Fibroblast of lung (primary cell): Measurements from ENCODE around the gene GPC5. TPM values are rescaled to one million over a fixed set of nuclear protein-coding genes. Genes with fewer than 3 reads are reported as not detected.
"Not testable (repeated sequence)": the region's sequence is repeated elsewhere in the genome, so short reads cannot be mapped to it uniquely, and the experiment has no call there.

Experiments used
- DNase-seq, 2 donors: peaks; one replicate each; pipeline versions ENCODE4 v3.0.0 to v3.0.0-alpha.2; 2010; ENCODE audit warnings: low read depth in 2 of 2
- H2AFZ ChIP-seq: 2 replicates; pipeline ENCODE4 v1.5.1; 2012; ENCODE audit warnings: low read length, control low read depth, inconsistent platforms
- H3K27ac ChIP-seq: 2 replicates; pipeline ENCODE4 v1.5.1; 2011; ENCODE audit warnings: low read length, control low read depth; ENCODE audit not compliant: insufficient read depth
- H3K27me3 ChIP-seq: 2 replicates; pipeline ENCODE4 v1.5.1; 2011; ENCODE audit warnings: mild to moderate bottlenecking, low read length; ENCODE audit not compliant: control insufficient read depth, insufficient read depth
- H3K36me3 ChIP-seq: 2 replicates; pipeline ENCODE4 v1.5.1; 2011; ENCODE audit warnings: low read length; ENCODE audit not compliant: control insufficient read depth, insufficient read depth
- H3K4me1 ChIP-seq: 2 replicates; pipeline ENCODE4 v1.5.1; 2011; ENCODE audit warnings: low read length; ENCODE audit not compliant: control insufficient read depth, insufficient read depth; ENCODE audit errors: extremely low read depth
- H3K4me2 ChIP-seq: 2 replicates; pipeline ENCODE4 v1.5.1; 2011; ENCODE audit warnings: low read length, control low read depth; ENCODE audit not compliant: insufficient read depth; ENCODE audit errors: extremely low read depth
- H3K4me3 ChIP-seq, 4 experiments: fragments of 200-600 bp in 1 of 4; sonication (generic) in 1 of 4; replicated peaks in 1 of 4; 2 replicates each; pipeline ENCODE4 v1.5.1; 2011 to 2016; ENCODE audit warnings: low read length in 4 of 4, low read depth in 3 of 4, mild to moderate bottlenecking in 3 of 4, control low read depth in 2 of 4, inconsistent platforms in 1 of 4, mixed read lengths in 1 of 4; ENCODE audit not compliant: insufficient read depth in 1 of 4; ENCODE audit errors: control extremely low read depth in 1 of 4
- H3K79me2 ChIP-seq: 2 replicates; pipeline ENCODE4 v1.5.1; 2012; ENCODE audit warnings: mild to moderate bottlenecking, low read length, inconsistent platforms; ENCODE audit not compliant: control insufficient read depth, insufficient read depth
- H3K9ac ChIP-seq: 2 replicates; pipeline ENCODE4 v1.5.1; 2011; ENCODE audit warnings: mild to moderate bottlenecking, low read length, control low read depth; ENCODE audit not compliant: insufficient read depth
- H3K9me3 ChIP-seq: 2 replicates; pipeline ENCODE4 v1.5.1; 2012; ENCODE audit warnings: low read depth, low read length; ENCODE audit not compliant: control insufficient read depth, insufficient read depth
- H4K20me1 ChIP-seq: 2 replicates; pipeline ENCODE4 v1.5.1; 2011; ENCODE audit warnings: low read length; ENCODE audit not compliant: control insufficient read depth, insufficient read depth; ENCODE audit errors: extremely low read depth
- EZH2 ChIP-seq: IDR thresholded peaks from 2 replicates; pipeline ENCODE4 v1.5.1; 2012; ENCODE audit warnings: low read length, control low read depth, mild to moderate bottlenecking; ENCODE audit errors: missing control alignments
- polyA plus RNA-seq, 2 donors: library from polyadenylated mRNA; depleted of rRNA in 1 of 2; stranded (reverse) in 1 of 2; unstranded in 1 of 2; fragments of >200 nt; gene quantifications; 2 replicates each; pipeline ENCODE4 v1.2.1, GENCODE V29; 2011 to 2012; ENCODE audit warnings: missing spikeins in 1 of 2
- total RNA-seq: library from RNA; depleted of rRNA; stranded (reverse); fragments of >200 nt; gene quantifications from 2 replicates; pipeline ENCODE4 v1.2.1, GENCODE V29; 2014
- TF ChIP-seq, protein P1 (sequence below), 2 donors: IDR thresholded peaks in 1 of 2; conservative IDR thresholded peaks in 1 of 2; 1 replicate in 1 of 2; 2 replicates in 1 of 2; pipeline ENCODE4 v1.5.1; 2011 to 2012; ENCODE audit warnings: low read length in 2 of 2, control low read depth in 1 of 2, inconsistent platforms in 1 of 2, low read depth in 1 of 2, mild to moderate bottlenecking in 1 of 2

GPC5 gene
- total and polyA plus RNA-seq, 2 donors (not counting 1 experiment from before 2014, with no cell fraction given), result 0.17 TPM; not detected in 1

DNA sequence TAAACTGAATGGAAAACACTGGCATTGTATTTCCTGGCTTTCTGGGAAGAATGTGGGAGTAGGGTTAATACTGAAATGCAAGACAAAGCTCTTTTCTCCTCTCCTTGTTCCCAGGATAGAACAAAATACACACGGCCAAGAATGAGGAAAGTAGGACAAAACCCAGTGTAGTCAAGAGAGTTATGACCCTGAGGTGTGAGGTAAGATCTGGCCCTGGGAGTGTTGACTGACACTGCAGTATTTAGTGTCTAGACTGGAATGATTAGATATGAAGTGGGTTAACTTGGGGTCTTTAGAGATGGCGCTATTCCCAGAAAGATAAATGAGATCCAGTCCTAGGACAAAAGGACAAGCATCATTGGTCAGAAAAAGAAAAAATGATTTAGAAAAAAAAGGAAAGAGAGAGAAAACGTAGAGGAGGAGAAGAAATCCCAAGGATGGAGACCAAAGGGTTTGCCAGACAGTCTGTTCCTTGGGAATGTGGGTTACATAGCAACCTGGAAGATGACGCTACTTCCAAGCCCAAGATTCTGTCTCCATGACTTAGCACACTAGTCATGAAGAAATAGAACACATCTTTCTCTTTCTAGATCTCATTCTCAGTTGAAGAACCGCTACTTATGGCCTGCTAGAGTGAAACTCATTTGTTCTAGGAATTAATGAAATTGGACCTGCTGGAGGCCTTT lies 1284.6 kb downstream of the GPC5 start:
- Histone ChIP-seq H3K9me3 (no peaks in the 10 kb centered on the region), H3K9ac (no peak overlapping the region), H3K4me2 (no peak overlapping the region), H3K79me2 (no peaks in the 10 kb centered on the region), H3K27me3 (no peaks in the 10 kb centered on the region), H3K4me1 (no peaks in the 10 kb centered on the region), H3K36me3 (no peaks in the 10 kb centered on the region), H4K20me1 (no peaks in the 10 kb centered on the region), H2AFZ (no peak overlapping the region), H3K4me3 (no peak overlapping the region), H3K27ac (no peak overlapping the region)
- DNase-seq, result no peak
- TF ChIP-seq EZH2, result no peak
- TF ChIP-seq, protein P1, sequence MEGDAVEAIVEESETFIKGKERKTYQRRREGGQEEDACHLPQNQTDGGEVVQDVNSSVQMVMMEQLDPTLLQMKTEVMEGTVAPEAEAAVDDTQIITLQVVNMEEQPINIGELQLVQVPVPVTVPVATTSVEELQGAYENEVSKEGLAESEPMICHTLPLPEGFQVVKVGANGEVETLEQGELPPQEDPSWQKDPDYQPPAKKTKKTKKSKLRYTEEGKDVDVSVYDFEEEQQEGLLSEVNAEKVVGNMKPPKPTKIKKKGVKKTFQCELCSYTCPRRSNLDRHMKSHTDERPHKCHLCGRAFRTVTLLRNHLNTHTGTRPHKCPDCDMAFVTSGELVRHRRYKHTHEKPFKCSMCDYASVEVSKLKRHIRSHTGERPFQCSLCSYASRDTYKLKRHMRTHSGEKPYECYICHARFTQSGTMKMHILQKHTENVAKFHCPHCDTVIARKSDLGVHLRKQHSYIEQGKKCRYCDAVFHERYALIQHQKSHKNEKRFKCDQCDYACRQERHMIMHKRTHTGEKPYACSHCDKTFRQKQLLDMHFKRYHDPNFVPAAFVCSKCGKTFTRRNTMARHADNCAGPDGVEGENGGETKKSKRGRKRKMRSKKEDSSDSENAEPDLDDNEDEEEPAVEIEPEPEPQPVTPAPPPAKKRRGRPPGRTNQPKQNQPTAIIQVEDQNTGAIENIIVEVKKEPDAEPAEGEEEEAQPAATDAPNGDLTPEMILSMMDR (conservative IDR thresholded peaks at IDR 0.05 in 1 of 2, IDR thresholded peaks at IDR 0.05 in 1 of 2; ENCODE audit: low read depth in 1 of 2, low read length in 2 of 2), result no peak

DNA sequence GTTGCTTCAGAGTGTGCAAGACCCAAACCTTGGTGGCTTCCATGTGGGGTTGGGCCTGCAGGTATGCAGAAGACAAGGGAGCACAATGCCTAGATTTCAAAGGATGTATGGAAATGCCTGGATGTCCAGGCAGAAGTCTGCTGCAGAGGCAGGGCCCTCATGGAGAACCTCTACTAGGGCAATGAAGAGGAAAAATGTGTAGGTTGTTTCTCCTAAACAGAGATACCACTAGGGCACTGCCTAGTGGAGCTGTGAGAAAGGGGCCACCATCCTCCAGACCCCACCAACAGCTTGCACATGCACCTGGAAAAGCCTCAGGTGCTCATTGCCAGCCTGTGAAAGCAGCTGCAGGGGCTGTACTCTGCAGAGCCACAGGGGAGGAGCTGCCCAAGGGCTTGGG lies 1295.6 kb downstream of the GPC5 start:
- Histone ChIP-seq H3K9ac (no peak overlapping the region), H3K36me3 (no peaks in the 10 kb centered on the region), H3K4me3 (no peak overlapping the region), H3K4me2 (no peak overlapping the region), H3K4me1 (no peaks in the 10 kb centered on the region), H4K20me1 (no peaks in the 10 kb centered on the region), H3K9me3 (no peaks in the 10 kb centered on the region), H3K27ac (no peak overlapping the region), H2AFZ (no peak overlapping the region), H3K27me3 (no peaks in the 10 kb centered on the region), H3K79me2 (no peaks in the 10 kb centered on the region)
- TF ChIP-seq, protein P1 (conservative IDR thresholded peaks at IDR 0.05 in 1 of 2, IDR thresholded peaks at IDR 0.05 in 1 of 2; ENCODE audit: low read depth in 1 of 2, low read length in 2 of 2), result no peak
- no peak for TF ChIP-seq EZH2
- DNase-seq, result no peak

DNA sequence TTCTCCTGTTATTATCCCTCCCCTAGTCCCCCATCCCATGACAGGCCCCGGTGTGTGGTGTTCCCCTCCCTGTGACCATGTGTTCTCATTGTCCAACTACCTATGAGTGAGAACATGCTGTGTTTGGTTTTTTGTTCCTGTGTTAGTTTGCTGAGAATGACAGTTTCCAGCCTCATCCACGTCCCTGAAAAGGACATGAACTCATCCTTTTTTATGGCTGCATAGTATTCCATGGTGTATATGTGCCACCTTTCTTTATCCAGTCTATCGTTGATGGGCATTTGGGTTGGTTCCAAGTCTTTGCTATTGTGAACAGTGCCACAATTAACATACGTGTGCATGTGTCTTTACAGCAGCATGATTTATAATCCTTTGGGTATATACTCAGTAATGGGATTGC lies 1297.4 kb downstream of the GPC5 start:
- not testable (repeated sequence) for H3K27ac ChIP-seq, H3K9me3 ChIP-seq, H3K4me3 ChIP-seq, H2AFZ ChIP-seq, DNase-seq, H3K27me3 ChIP-seq, H3K4me2 ChIP-seq, H4K20me1 ChIP-seq, H3K79me2 ChIP-seq, H3K9ac ChIP-seq, H3K4me1 ChIP-seq, H3K36me3 ChIP-seq
